Ishikawa (cell line): Measurements from ENCODE around the gene TRIM56.

Experiments used
- CEBPB ChIP-seq: IDR thresholded peaks from 2 replicates; pipeline ENCODE4 v1.6.1; 2012
- CREB1 ChIP-seq: IDR thresholded peaks from 2 replicates; pipeline ENCODE4 v1.6.1; 2012; ENCODE audit warnings: low read depth
- EGR1 ChIP-seq: IDR thresholded peaks from 2 replicates; pipeline ENCODE4 v1.6.1; 2012
- EP300 ChIP-seq: IDR thresholded peaks from 2 replicates; pipeline ENCODE4 v1.6.1; 2012; ENCODE audit warnings: borderline replicate concordance
- FOXM1 ChIP-seq: IDR thresholded peaks from 2 replicates; pipeline ENCODE4 v1.6.1; 2012; ENCODE audit warnings: low read depth, borderline replicate concordance
- MAX ChIP-seq: IDR thresholded peaks from 2 replicates; pipeline ENCODE4 v1.6.1; 2012
- NFIC ChIP-seq: IDR thresholded peaks from 2 replicates; pipeline ENCODE4 v1.6.1; 2012
- RAD21 ChIP-seq: IDR thresholded peaks from 2 replicates; pipeline ENCODE4 v1.6.1; 2012; ENCODE audit warnings: low read depth
- TAF1 ChIP-seq: IDR thresholded peaks from 2 replicates; pipeline ENCODE4 v1.6.1; 2012; ENCODE audit warnings: low read depth, mild to moderate bottlenecking
- TCF12 ChIP-seq: IDR thresholded peaks from 2 replicates; pipeline ENCODE4 v1.6.1; 2012; ENCODE audit warnings: low read depth
- TEAD4 ChIP-seq: IDR thresholded peaks from 2 replicates; pipeline ENCODE4 v1.6.1; 2012
- USF1 ChIP-seq: IDR thresholded peaks from 2 replicates; pipeline ENCODE4 v1.6.1; 2012
- YY1 ChIP-seq: IDR thresholded peaks from 2 replicates; pipeline ENCODE4 v1.6.1; 2012; ENCODE audit warnings: low read depth
- ZBTB7A ChIP-seq: IDR thresholded peaks from 2 replicates; pipeline ENCODE4 v1.6.1; 2012; ENCODE audit warnings: low read depth
- TF ChIP-seq, protein P1 (sequence below): IDR thresholded peaks from 2 replicates; pipeline ENCODE4 v1.6.1; 2012; ENCODE audit warnings: low read depth, mild to moderate bottlenecking

Gene TRIM56

DNA sequence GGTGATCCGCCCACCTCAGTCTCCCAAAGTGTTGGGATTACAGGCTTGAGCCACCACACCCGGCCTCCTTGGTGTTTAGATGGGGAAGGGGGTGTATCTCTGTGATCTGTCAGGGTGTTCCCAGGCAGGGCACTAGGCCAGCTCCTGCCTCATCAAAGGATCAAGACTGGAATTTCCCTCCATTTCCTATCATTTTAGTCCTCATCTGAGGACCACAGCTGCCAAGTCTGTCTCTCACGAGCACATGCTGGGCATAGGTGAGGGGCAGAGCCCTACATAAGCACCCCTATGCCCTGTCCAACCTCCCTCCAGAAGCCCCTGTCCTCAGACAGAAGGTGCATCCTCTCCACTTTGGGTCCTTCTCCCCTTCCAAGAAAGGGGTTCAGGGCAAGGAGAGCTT lies 19.5 kb downstream of the TRIM56 start:
- TF ChIP-seq EP300 (no peak), FOXM1 (no peak), EGR1 (no peak), ZBTB7A (no peak), YY1 (no peak)
- TF ChIP-seq, protein P1, sequence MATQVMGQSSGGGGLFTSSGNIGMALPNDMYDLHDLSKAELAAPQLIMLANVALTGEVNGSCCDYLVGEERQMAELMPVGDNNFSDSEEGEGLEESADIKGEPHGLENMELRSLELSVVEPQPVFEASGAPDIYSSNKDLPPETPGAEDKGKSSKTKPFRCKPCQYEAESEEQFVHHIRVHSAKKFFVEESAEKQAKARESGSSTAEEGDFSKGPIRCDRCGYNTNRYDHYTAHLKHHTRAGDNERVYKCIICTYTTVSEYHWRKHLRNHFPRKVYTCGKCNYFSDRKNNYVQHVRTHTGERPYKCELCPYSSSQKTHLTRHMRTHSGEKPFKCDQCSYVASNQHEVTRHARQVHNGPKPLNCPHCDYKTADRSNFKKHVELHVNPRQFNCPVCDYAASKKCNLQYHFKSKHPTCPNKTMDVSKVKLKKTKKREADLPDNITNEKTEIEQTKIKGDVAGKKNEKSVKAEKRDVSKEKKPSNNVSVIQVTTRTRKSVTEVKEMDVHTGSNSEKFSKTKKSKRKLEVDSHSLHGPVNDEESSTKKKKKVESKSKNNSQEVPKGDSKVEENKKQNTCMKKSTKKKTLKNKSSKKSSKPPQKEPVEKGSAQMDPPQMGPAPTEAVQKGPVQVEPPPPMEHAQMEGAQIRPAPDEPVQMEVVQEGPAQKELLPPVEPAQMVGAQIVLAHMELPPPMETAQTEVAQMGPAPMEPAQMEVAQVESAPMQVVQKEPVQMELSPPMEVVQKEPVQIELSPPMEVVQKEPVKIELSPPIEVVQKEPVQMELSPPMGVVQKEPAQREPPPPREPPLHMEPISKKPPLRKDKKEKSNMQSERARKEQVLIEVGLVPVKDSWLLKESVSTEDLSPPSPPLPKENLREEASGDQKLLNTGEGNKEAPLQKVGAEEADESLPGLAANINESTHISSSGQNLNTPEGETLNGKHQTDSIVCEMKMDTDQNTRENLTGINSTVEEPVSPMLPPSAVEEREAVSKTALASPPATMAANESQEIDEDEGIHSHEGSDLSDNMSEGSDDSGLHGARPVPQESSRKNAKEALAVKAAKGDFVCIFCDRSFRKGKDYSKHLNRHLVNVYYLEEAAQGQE, result no peak

- TF ChIP-seq CEBPB, result no peak
Observed at GRCh38 chr7:101106386-101106785, 21.1 kb downstream of the TRIM56 start.

DNA sequence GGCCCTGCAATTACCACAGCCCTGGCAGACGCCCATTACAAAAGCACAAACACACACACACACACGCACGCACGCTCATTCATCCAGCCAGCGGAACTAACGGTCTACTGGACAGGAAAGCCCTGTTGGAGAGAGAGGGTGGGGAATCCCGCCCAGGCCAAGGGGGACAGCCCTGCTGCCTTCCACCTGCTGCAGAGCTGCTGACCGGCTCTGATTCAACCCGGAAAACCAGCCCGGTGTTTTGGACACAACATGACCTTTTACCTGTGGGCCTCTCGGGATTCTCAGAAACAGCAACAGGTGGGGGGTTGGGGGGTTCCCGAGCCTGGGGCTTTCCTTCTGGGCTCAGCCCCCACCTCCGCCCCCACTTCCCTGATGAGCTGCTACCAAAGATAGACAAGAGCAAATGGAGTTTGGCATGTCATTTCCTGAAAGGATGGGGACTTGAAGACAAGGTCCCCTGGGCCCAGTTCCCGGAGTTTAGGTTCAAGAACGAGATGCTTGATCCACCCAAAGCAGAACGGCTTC lies 23.1 kb downstream of the TRIM56 start:
- TF ChIP-seq ZBTB7A (no peak), CREB1 (no peak), TAF1 (no peak), TCF12 (no peak), EP300 (no peak), FOXM1 (no peak), YY1 (no peak), USF1 (no peak), RAD21 (no peak), CEBPB (no peak), EGR1 (no peak), TEAD4 (no peak), MAX (no peak), NFIC (no peak)
- TF ChIP-seq, protein P1, result no peak

DNA sequence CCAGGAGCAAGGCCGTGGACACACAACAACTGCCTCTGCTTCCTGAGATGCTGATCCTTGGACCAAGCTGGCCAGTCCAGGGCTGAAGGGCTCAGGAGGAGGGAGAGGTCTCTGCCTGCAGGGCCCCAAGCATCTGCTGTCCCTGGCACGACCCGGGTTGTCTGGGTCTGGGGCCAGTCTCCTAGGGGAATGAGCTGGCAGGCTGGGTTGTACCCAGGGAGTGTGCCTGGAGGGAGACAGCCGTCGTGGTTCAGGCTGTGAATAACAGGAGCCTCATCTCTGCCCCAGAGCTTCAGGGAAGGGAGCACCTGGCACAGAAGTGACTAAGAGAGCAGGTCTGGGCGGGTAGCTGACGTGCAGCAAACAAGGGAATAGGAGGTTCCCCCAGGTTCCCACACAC lies 23.7 kb downstream of the TRIM56 start:
- TF ChIP-seq TEAD4, result no peak
- TF ChIP-seq EGR1, result no peak
- no peak for TF ChIP-seq TAF1
- no peak for TF ChIP-seq RAD21
- no peak for TF ChIP-seq YY1
- no peak for TF ChIP-seq CREB1
- no peak for TF ChIP-seq CEBPB
- no peak for TF ChIP-seq EP300
- TF ChIP-seq TCF12, result no peak
- TF ChIP-seq MAX, result no peak
- TF ChIP-seq, protein P1, result no peak
- no peak for TF ChIP-seq USF1
- TF ChIP-seq FOXM1, result no peak
- TF ChIP-seq NFIC, result no peak
- no peak for TF ChIP-seq ZBTB7A

DNA sequence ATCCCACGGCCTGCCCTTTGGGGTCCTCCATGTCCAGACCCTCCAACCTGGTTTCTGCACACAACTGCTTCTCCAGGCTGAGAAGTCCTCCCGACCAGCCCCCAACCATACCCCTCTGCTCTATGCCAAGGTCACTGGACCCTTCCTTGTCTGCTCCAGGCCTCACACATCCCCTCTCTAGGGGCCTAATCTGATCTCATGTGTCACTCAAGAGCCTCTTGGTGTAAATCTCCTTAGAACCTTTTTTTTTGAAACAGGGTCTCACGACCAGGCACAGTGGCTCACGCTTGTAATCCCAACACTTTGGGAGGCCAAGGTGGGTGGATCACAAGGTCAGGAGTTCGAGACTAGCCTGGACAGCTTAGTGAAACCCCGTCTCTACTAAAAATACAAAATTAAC lies 24.1 kb downstream of the TRIM56 start:
- no peak for TF ChIP-seq RAD21
- TF ChIP-seq CREB1, result no peak
- TF ChIP-seq ZBTB7A, result no peak
- no peak for TF ChIP-seq CEBPB
- TF ChIP-seq USF1, result no peak
- TF ChIP-seq NFIC, result no peak
- no peak for TF ChIP-seq TCF12
- TF ChIP-seq, protein P1, result no peak
- TF ChIP-seq EP300, result no peak
- no peak for TF ChIP-seq MAX
- no peak for TF ChIP-seq TAF1
- TF ChIP-seq EGR1, result no peak
- no peak for TF ChIP-seq YY1
- TF ChIP-seq TEAD4, result no peak
- no peak for TF ChIP-seq FOXM1
